ENCODE data around the gene SFI1. TPM values are rescaled to one million over a fixed set of nuclear protein-coding genes. Genes with fewer than 3 reads are reported as not detected.

Gene SFI1
- total and polyA plus RNA-seq, 2 of the 8 experiments (the other 6 are each of a cell fraction or from before 2014, with no cell fraction given) = 10.4 to 30.1 TPM

GRCh38 chr22:31465307-31465706 is 31.0 kb upstream of the SFI1 start:
- H3K27me3 ChIP-seq (replicated peaks in 1 of 4; ENCODE audit: control insufficient read depth in 3 of 4, extremely low read depth in 1 of 4, insufficient read depth in 3 of 4, low read length in 3 of 4) = no peaks in the 10 kb centered on the region
- CTCF ChIA-PET (ENCODE audit: partially characterized antibody) = interaction anchor here (1.5 kb wide), 1 partner anchor 13 kb away, joined by 5 read pairs; no protein-coding TSS in a partner anchor
- WGBS, 2 experiments (ENCODE audit: extremely low coverage in 1 of 2, insufficient coverage in 1 of 2, insufficient read length in 1 of 2, insufficient replicate concordance in 2 of 2, low coverage in 1 of 2, low lambda C conversion rate in 2 of 2, missing lambda C conversion rate in 1 of 2) = 93% methylated on average over 2 of the region's 2 CpGs; no CpG with 5 or more reads in 1 of the 2 experiments
- H4K20me1 ChIP-seq (replicated peaks in 1 of 2; ENCODE audit: control insufficient read depth in 1 of 2, insufficient read depth in 2 of 2, low read length in 2 of 2) = peaks cover 0 to 1% of the 10 kb centered on the region in 2 experiments
- H2BK15ac ChIP-seq (ENCODE audit: low read length) = no peak overlapping the region
- H3K18ac ChIP-seq (ENCODE audit: extremely low read depth, low read length) = no peak overlapping the region
- no peaks in the 10 kb centered on the region for H3K4me1 ChIP-seq (replicated peaks in 1 of 4; ENCODE audit: control insufficient read depth in 3 of 4, insufficient read depth in 4 of 4, low read length in 3 of 4)
- FAIRE-seq = no peak
- no peak overlapping the region for H3K9ac ChIP-seq (replicated peaks in 1 of 4; ENCODE audit: extremely low read depth in 1 of 4, low read depth in 3 of 4, low read length in 3 of 4)
- no peak overlapping the region for H3K4me2 ChIP-seq (ENCODE audit: insufficient read depth in 1 of 2, low read depth in 2 of 2, low read length in 2 of 2)
- H3K79me2 ChIP-seq (ENCODE audit: control insufficient read depth in 1 of 2, insufficient read depth in 2 of 2, low read length in 2 of 2) = no peaks in the 10 kb centered on the region
- no peaks in the 10 kb centered on the region for H3K9me3 ChIP-seq (ENCODE audit: insufficient read depth in 2 of 2, low read depth in 1 of 2, low read length in 1 of 2)
- no peak overlapping the region for H3K23ac ChIP-seq (ENCODE audit: insufficient read length)
- H4K8ac ChIP-seq (ENCODE audit: extremely low read depth, insufficient read depth, low read length) = no peak overlapping the region
- H3K56ac ChIP-seq (replicated peaks; ENCODE audit: insufficient read length, low read depth, low read length) = no peak overlapping the region
- H2BK20ac ChIP-seq (ENCODE audit: low read length) = no peak overlapping the region
- POLR2A ChIA-PET (ENCODE audit: partially characterized antibody) = interaction anchor here (1.0 kb wide), 1 partner anchor 14 kb away, joined by 3 read pairs; no protein-coding TSS in a partner anchor
- no peaks in the 10 kb centered on the region for H3K79me1 ChIP-seq (ENCODE audit: low read depth, low read length)
- H3K4ac ChIP-seq (replicated peaks; ENCODE audit: insufficient read length, low read depth, low read length) = no peak overlapping the region
- no peak overlapping the region for H4K91ac ChIP-seq (replicated peaks; ENCODE audit: insufficient read length, low read length)
- no peak overlapping the region for H3K14ac ChIP-seq (ENCODE audit: insufficient read length)
- H2BK5ac ChIP-seq (ENCODE audit: low read depth, low read length) = no peak overlapping the region
- no peak overlapping the region for H3K4me3 ChIP-seq (ENCODE audit: extremely low read depth in 1 of 4, insufficient read depth in 2 of 4, low read depth in 3 of 4, low read length in 4 of 4)
- no peak overlapping the region for H2BK120ac ChIP-seq (replicated peaks; ENCODE audit: low read depth, low read length)
- TF ChIP-seq CTBP2 (IDR thresholded peaks at IDR 0.05; ENCODE audit: borderline replicate concordance, insufficient read depth, insufficient read length, low read length) (no peak), RXRA (IDR thresholded peaks at IDR 0.05; ENCODE audit: insufficient read depth, low read depth, low read length) (no peak), JUN (IDR thresholded peaks at IDR 0.05; ENCODE audit: low read depth, low read length) (no peak), FOSL1 (IDR thresholded peaks at IDR 0.05; ENCODE audit: insufficient read depth, low read depth, low read length) (no peak), BACH1 (IDR thresholded peaks at IDR 0.05; ENCODE audit: low read length) (no peak), CHD2 (IDR thresholded peaks at IDR 0.05; ENCODE audit: low read length) (no peak), POLR2A (IDR thresholded peaks at IDR 0.05; ENCODE audit: control extremely low read depth in 1 of 2, low read depth in 2 of 2, low read length in 2 of 2) (no peak), SIRT6 (IDR thresholded peaks at IDR 0.05; ENCODE audit: low read length) (no peak), TAF1 (IDR thresholded peaks at IDR 0.05; ENCODE audit: low read depth, low read length) (no peak), CHD1 (IDR thresholded peaks at IDR 0.05; ENCODE audit: low read depth, low read length) (no peak), SP1 (IDR thresholded peaks at IDR 0.05; ENCODE audit: low read depth, low read length) (no peak)
- H3K23me2 ChIP-seq (ENCODE audit: low read depth, low read length) = no peaks in the 10 kb centered on the region
- H4K5ac ChIP-seq (ENCODE audit: insufficient read length, low read depth, low read length) = no peak overlapping the region
- H2BK12ac ChIP-seq (ENCODE audit: low read depth, low read length) = no peak overlapping the region
- no peak overlapping the region for H2AK5ac ChIP-seq (ENCODE audit: low read depth, low read length)
- H3K36me3 ChIP-seq (ENCODE audit: control insufficient read depth in 2 of 4, insufficient read depth in 4 of 4, low read length in 3 of 4) = peaks cover 3 to 36% (median 19%) of the 10 kb centered on the region in 4 experiments; a peak in 6 of 8 replicates
- H3K27ac ChIP-seq (ENCODE audit: low read depth, low read length) = no peak overlapping the region
- H2AFZ ChIP-seq (ENCODE audit: low read length) = no peak overlapping the region
- DNase-seq (ENCODE audit: low read depth in 1 of 2, low spot score in 2 of 2) = no peak
